A673 (cell line): ENCODE measurements around the gene MAST3. TPM values are rescaled to one million over a fixed set of nuclear protein-coding genes. Genes with fewer than 3 reads are reported as not detected.

Experiments used
- BruUV-seq: library from RNA; stranded (reverse); fragments of 400-500 nt; replicated peaks from 2 replicates; lab custom pipeline; 2021; lab: Mats Ljungman, UMichigan
- CTCF ChIA-PET: fragments of 300-600 bp; sonication (Branson Sonifier 250); formaldehyde crosslinking; loops from one replicate; lab custom pipeline; 2022; ENCODE audit warnings: antibody characterized with exemption; lab: Charles Lee
- POLR2A ChIA-PET: fragments of 300-600 bp; sonication (Branson Sonifier 250); formaldehyde crosslinking; loops from one replicate; lab custom pipeline; 2022; ENCODE audit warnings: antibody characterized with exemption; ENCODE audit not compliant: low non-redundant PET; lab: Charles Lee
- DNase-seq: peaks from one replicate; pipeline ENCODE4 v3.0.0-alpha.2; 2015; ENCODE audit warnings: low spot score
- H3K27ac ChIP-seq: fragments of 200-600 bp; sonication (generic); 2 replicates; pipeline ENCODE4 v1.5.1; 2016; ENCODE audit warnings: mixed run types, low read depth, mild to moderate bottlenecking, mixed read lengths, antibody characterized with exemption, low read length; ENCODE audit not compliant: poor library complexity, severe bottlenecking
- H3K27me3 ChIP-seq: fragments of 200-600 bp; sonication (generic); replicated peaks from 2 replicates; pipeline ENCODE4 v1.6.1; 2017; ENCODE audit warnings: mixed run types, low read depth, mild to moderate bottlenecking, mixed read lengths, antibody characterized with exemption, low read length; ENCODE audit not compliant: insufficient read depth, poor library complexity
- H3K36me3 ChIP-seq: fragments of 200-600 bp; sonication (generic); 2 replicates; pipeline ENCODE4 v1.6.1; 2016; ENCODE audit warnings: mixed run types, mild to moderate bottlenecking, mixed read lengths, antibody characterized with exemption, low read length; ENCODE audit not compliant: insufficient read depth, poor library complexity, severe bottlenecking
- H3K4me1 ChIP-seq: fragments of 200-600 bp; sonication (generic); 2 replicates; pipeline ENCODE4 v1.6.1; 2017; ENCODE audit warnings: mixed run types, mild to moderate bottlenecking, mixed read lengths, antibody characterized with exemption, low read length; ENCODE audit not compliant: insufficient read depth, poor library complexity, severe bottlenecking
- H3K4me3 ChIP-seq: fragments of 200-600 bp; sonication (generic); 2 replicates; pipeline ENCODE4 v1.5.1; 2016; ENCODE audit warnings: low read depth, mixed run types, mild to moderate bottlenecking, mixed read lengths, low read length; ENCODE audit not compliant: poor library complexity, severe bottlenecking
- H3K9me3 ChIP-seq: fragments of 200-600 bp; sonication (generic); 2 replicates; pipeline ENCODE4 v1.6.1; 2016; ENCODE audit warnings: mixed run types, low read depth, mild to moderate bottlenecking, mixed read lengths, antibody characterized with exemption, low read length; ENCODE audit not compliant: poor library complexity, severe bottlenecking
- EZH2 ChIP-seq: fragments of 200-600 bp; sonication (generic); IDR thresholded peaks from 2 replicates; pipeline ENCODE4 v1.6.1; 2017; ENCODE audit warnings: borderline replicate concordance, low read depth, mild to moderate bottlenecking, mixed read lengths, antibody characterized with exemption, low read length; ENCODE audit not compliant: poor library complexity, severe bottlenecking
- intact Hi-C: fragments of 100-400 bp; cut with micrococcal nuclease; formaldehyde crosslinking; loops from one replicate; pipeline ENCODE4 v1.10.0; 2022; ENCODE audit not compliant: unreplicated experiment
- total RNA-seq: library from RNA; stranded (reverse); gene quantifications from 2 replicates; pipeline ENCODE4 v1.2.3, GENCODE V29; 2021
- TF ChIP-seq, protein P1 (sequence below): fragments of 300-800, 200-600 bp; sonication (generic); conservative IDR thresholded peaks from 2 replicates; pipeline ENCODE4 v1.5.1; 2017; ENCODE audit warnings: low read depth, mild to moderate bottlenecking, antibody characterized with exemption, low read length, moderate library complexity, mixed read lengths

Gene MAST3
- total RNA-seq, 1 experiment from 2014 or later: 5.1 TPM

DNA sequence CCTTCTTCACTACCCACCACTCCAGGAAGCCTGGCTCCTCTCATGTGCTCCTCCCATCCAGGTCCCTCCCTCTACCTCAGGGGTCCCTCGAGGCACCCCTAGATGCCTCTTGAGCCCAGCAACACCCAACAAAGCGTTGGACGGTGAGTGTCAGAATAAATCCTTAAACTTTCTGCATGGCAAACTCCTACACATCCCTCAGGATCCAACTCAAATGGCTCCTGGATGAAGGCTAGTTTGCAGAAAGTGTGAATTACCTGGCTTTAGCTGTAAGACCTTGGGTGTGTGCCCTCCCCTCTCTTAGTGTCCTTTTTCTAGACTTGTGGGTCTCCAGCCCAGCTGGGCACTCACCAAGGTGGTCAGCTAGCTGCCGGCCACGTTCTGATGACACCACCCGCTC is 100.8 kb downstream of the MAST3 start:
- Histone ChIP-seq H3K4me3 (no peak overlapping the region), H3K27me3 (no peaks in the 10 kb centered on the region), H3K27ac (no peak overlapping the region), H3K4me1 (peaks cover 15% of the 10 kb centered on the region), H3K9me3 (no peaks in the 10 kb centered on the region), H3K36me3 (peaks cover 14% of the 10 kb centered on the region)
- no TSS peak for BruUV-seq
- ChIA-PET CTCF (no interaction called here), POLR2A (interaction anchor here (0.6 kb wide), 1 partner anchor 81 kb away, joined by 9 read pairs; no protein-coding TSS in a partner anchor)
- DNase-seq: no peak
- TF ChIP-seq, protein P1, sequence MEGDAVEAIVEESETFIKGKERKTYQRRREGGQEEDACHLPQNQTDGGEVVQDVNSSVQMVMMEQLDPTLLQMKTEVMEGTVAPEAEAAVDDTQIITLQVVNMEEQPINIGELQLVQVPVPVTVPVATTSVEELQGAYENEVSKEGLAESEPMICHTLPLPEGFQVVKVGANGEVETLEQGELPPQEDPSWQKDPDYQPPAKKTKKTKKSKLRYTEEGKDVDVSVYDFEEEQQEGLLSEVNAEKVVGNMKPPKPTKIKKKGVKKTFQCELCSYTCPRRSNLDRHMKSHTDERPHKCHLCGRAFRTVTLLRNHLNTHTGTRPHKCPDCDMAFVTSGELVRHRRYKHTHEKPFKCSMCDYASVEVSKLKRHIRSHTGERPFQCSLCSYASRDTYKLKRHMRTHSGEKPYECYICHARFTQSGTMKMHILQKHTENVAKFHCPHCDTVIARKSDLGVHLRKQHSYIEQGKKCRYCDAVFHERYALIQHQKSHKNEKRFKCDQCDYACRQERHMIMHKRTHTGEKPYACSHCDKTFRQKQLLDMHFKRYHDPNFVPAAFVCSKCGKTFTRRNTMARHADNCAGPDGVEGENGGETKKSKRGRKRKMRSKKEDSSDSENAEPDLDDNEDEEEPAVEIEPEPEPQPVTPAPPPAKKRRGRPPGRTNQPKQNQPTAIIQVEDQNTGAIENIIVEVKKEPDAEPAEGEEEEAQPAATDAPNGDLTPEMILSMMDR: no peak
- TF ChIP-seq EZH2: no peak
- intact Hi-C loops: no loop called here

Other genes with a start within 250 kb of the MAST3 start
- 2.4 and 2.5 TPM in 2 replicates for gene JAK3, start 249.8 kb upstream of the MAST3 start, total RNA-seq
- gene RPL18A, start 237.9 kb upstream of the MAST3 start, total RNA-seq: 1,852 and 1,889 TPM in 2 replicates
- gene SLC5A5, start 225.8 kb upstream of the MAST3 start, total RNA-seq: not detected in 2 replicates
- gene CCDC124, start 164.8 kb upstream of the MAST3 start, total RNA-seq: 131 and 135 TPM in 2 replicates
- gene KCNN1, start 130.7 kb upstream of the MAST3 start, total RNA-seq: 63.5 and 81.2 TPM in 2 replicates
- 11.7 and 13.3 TPM in 2 replicates for gene ARRDC2, start 89.6 kb upstream of the MAST3 start, total RNA-seq
- not detected in 2 replicates for gene IL12RB1, start 10.8 kb upstream of the MAST3 start, total RNA-seq
- 38.1 and 41.9 TPM in 2 replicates for gene PIK3R2, start 55.4 kb downstream of the MAST3 start, total RNA-seq
- gene IFI30, start 76.0 kb downstream of the MAST3 start, total RNA-seq: not detected in 2 replicates
- gene MPV17L2, start 95.4 kb downstream of the MAST3 start, total RNA-seq: 20.2 and 21.3 TPM in 2 replicates
- 2.9 and 4.2 TPM in 2 replicates for gene RAB3A, start 106.3 kb downstream of the MAST3 start, total RNA-seq
- gene PDE4C, start 128.7 kb downstream of the MAST3 start, total RNA-seq: not detected in 2 replicates
- gene IQCN, start 176.7 kb downstream of the MAST3 start, total RNA-seq: 10.2 and 12.0 TPM in 2 replicates
- gene JUND, start 183.8 kb downstream of the MAST3 start, total RNA-seq: 128 and 136 TPM in 2 replicates
- 252 and 262 TPM in 2 replicates for gene LSM4, start 225.3 kb downstream of the MAST3 start, total RNA-seq
- 15.8 and 23.0 TPM in 2 replicates for gene PGPEP1, start 242.8 kb downstream of the MAST3 start, total RNA-seq